ENCODE measurements around the gene NPM1.

- TF ChIP-seq CTCF (IDR thresholded peaks at IDR 0.05), result no peak
- TF ChIP-seq EP300 (IDR thresholded peaks at IDR 0.05), result no peak
- TF ChIP-seq POLR2A (IDR thresholded peaks at IDR 0.05), result no peak
Measured at GRCh38 chr5:171390883-171391677, 3.4 kb downstream of the NPM1 start.
